DMS114 treated with DMSO at 0.1 percent for 48 hours (cell line): ENCODE data around the gene MYRIP.
"Not testable (repeated sequence)": the region's sequence is repeated elsewhere in the genome, so short reads cannot be mapped to it uniquely, and the experiment has no call there.

Source experiments
- DNase-seq: peaks from one replicate; lab custom pipeline; 2025; ENCODE audit not compliant: unreplicated experiment; lab: John Stamatoyannopoulos, UW

The MYRIP gene

GRCh38 chr3:39809181-39809994 lies at the start of gene MYRIP:
Gene MYRIP, plus strand, starts transcription at chr3:39809609. Its CDS starts 91,208 bp downstream, at chr3:39900817.
- no peak for DNase-seq

GRCh38 chr3:39760325-39760724 lies 49.1 kb upstream of the MYRIP start:
- no peak for DNase-seq

GRCh38 chr3:39762537-39763070 lies 46.8 kb upstream of the MYRIP start:
- no peak for DNase-seq

GRCh38 chr3:39763390-39763789 lies 46.0 kb upstream of the MYRIP start:
- no peak for DNase-seq

- no peak for DNase-seq
These were observed 43.8 kb upstream of the MYRIP start for GRCh38 chr3:39765575-39765974.

- no peak for DNase-seq
These were observed 43.0 kb upstream of the MYRIP start for GRCh38 chr3:39766433-39766832.

- DNase-seq = not testable (repeated sequence)
These were observed 42.5 kb upstream of the MYRIP start for GRCh38 chr3:39766909-39767308.

GRCh38 chr3:39778168-39778567 lies 31.2 kb upstream of the MYRIP start:
- not testable (repeated sequence) for DNase-seq

GRCh38 chr3:39779511-39780230 lies 29.7 kb upstream of the MYRIP start:
- DNase-seq = no peak

- DNase-seq = no peak
These were observed 29.1 kb upstream of the MYRIP start for GRCh38 chr3:39780352-39780751.

- no peak for DNase-seq
These were observed 28.4 kb upstream of the MYRIP start for GRCh38 chr3:39781025-39781424.

GRCh38 chr3:39781632-39782031 lies 27.8 kb upstream of the MYRIP start:
- no peak for DNase-seq

GRCh38 chr3:39783680-39784079 lies 25.7 kb upstream of the MYRIP start:
- DNase-seq = no peak

- no peak for DNase-seq
These were observed 24.5 kb upstream of the MYRIP start for GRCh38 chr3:39784922-39785321.

GRCh38 chr3:39788128-39788883 lies 21.1 kb upstream of the MYRIP start:
- no peak for DNase-seq

GRCh38 chr3:39791603-39792002 lies 17.8 kb upstream of the MYRIP start:
- no peak for DNase-seq

- no peak for DNase-seq
These were observed 14.5 kb upstream of the MYRIP start for GRCh38 chr3:39794880-39795279.

GRCh38 chr3:39801216-39801615 lies 8.2 kb upstream of the MYRIP start:
- DNase-seq = no peak

- DNase-seq = not testable (repeated sequence)
These were observed 6.9 kb upstream of the MYRIP start for GRCh38 chr3:39802486-39802885.

GRCh38 chr3:39803956-39804355 lies 5.5 kb upstream of the MYRIP start:
- DNase-seq = no peak

GRCh38 chr3:39804951-39805350 lies 4.5 kb upstream of the MYRIP start:
- no peak for DNase-seq
